OCI-LY3 (cell line): ENCODE results near the gene MLPH.

Experiments
- EZH2phosphoT487 ChIP-seq: fragments of 200-600 bp; shearing (Covaris generic); IDR thresholded peaks from 2 replicates; pipeline ENCODE4 v1.6.1; 2018; ENCODE audit warnings: antibody characterized with exemption, mixed run types, low read depth
- TF ChIP-seq, protein P1 (sequence below): fragments of 200-600, 300-600 bp; sonication (generic); IDR thresholded peaks from 2 replicates; pipeline ENCODE4 v1.5.1; 2014; ENCODE audit warnings: antibody characterized with exemption, low read length, low read depth

DNA sequence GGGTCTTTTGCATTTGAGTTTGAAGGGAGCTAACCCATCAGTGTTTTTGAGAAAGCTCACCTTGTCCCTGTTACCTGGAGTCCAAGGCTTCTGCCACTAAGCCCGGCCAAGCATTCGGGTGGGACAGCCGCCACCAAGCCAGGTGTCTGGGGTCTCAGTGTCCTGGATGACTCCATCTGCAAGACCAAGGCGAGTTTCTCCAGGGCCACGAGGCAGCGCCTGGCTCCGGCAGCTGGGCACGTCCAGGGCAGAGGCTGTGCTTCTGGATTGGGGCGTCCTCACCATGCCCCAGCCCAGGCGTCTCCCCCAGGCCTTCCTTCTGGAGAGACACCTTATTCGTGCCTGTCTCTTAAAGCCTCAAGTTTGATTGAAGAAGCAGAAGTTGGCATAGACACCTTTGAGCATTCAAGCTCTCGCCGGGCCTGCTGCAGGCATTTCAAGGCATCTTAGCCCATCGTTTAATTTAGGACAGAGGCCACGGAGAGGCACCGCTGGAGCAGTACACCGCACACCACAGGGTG, 24.9 kb downstream of the MLPH start:
- TF ChIP-seq, protein P1, sequence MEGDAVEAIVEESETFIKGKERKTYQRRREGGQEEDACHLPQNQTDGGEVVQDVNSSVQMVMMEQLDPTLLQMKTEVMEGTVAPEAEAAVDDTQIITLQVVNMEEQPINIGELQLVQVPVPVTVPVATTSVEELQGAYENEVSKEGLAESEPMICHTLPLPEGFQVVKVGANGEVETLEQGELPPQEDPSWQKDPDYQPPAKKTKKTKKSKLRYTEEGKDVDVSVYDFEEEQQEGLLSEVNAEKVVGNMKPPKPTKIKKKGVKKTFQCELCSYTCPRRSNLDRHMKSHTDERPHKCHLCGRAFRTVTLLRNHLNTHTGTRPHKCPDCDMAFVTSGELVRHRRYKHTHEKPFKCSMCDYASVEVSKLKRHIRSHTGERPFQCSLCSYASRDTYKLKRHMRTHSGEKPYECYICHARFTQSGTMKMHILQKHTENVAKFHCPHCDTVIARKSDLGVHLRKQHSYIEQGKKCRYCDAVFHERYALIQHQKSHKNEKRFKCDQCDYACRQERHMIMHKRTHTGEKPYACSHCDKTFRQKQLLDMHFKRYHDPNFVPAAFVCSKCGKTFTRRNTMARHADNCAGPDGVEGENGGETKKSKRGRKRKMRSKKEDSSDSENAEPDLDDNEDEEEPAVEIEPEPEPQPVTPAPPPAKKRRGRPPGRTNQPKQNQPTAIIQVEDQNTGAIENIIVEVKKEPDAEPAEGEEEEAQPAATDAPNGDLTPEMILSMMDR = no peak
- no peak for TF ChIP-seq EZH2phosphoT487
